ENCODE measurements around the gene PGP. TPM values are rescaled to one million over a fixed set of nuclear protein-coding genes. Genes with fewer than 3 reads are reported as not detected.

Gene PGP
- total RNA-seq, 1 experiment from 2014 or later, result 32.6 TPM

DNA sequence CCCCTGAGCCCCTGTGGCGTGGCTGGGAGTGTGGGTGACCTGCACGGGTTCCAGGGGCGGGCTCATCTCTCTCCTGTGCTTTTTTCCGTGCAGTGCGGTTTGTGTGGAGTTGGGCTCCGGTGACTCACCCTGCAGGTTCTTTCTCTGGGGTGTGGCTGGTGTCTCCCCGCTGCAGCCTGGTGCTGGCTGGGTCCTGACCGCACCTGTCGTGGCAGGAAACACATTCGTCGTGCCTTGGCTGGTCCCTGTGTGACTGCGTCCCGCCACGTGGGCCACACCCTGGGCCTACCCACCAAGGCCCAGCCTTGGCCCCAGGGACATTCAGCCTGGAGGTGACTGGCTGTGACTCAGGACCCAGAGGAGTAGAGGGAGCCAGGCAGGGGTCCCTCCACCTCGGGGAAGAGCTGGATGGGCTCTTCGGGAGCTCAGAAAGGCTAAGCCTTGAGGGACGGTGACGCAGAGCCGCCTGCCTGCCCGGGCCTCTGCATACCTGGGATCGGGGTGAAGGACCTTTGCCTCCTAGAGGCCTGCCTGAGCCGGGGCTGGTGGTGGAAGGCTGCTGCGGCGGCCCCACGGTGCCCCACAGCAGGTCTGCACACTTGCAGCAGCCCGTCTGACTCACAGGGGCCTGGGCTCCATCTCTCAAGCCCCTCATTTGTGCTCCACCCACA is 51.3 kb downstream of the PGP start:
- H3K27me3 ChIP-seq (ENCODE audit: insufficient read depth, low read length), result no peaks in the 10 kb centered on the region
- H3K9me3 ChIP-seq (ENCODE audit: control insufficient read depth in 1 of 2, insufficient read depth in 1 of 2, low read depth in 1 of 2, low read length in 2 of 2), result no peaks in the 10 kb centered on the region
- peaks cover 93% of the 10 kb centered on the region for H3K79me2 ChIP-seq (ENCODE audit: insufficient read depth, low read length)
- H2AFZ ChIP-seq (ENCODE audit: low read depth, low read length, poor library complexity, severe bottlenecking), result no peak overlapping the region
- peaks cover 7 to 26% of the 10 kb centered on the region in 2 experiments; a peak in 3 of 4 replicates for H3K36me3 ChIP-seq (ENCODE audit: control insufficient read depth in 1 of 2, insufficient read depth in 2 of 2, low read length in 2 of 2)
- intact Hi-C loops (cut with micrococcal nuclease), result no loop called here
- TF ChIP-seq POLR2AphosphoS5 (IDR thresholded peaks at IDR 0.05; ENCODE audit: low read depth, low read length), result peak; percentile 32
- TF ChIP-seq POLR2A (IDR thresholded peaks at IDR 0.05; ENCODE audit: borderline replicate concordance, extremely low read depth, insufficient read depth, insufficient read length), result no peak
- CTCF ChIA-PET, result no interaction called here
- peak overlapping the region; percentile 67 for H3K9ac ChIP-seq (ENCODE audit: low read length)
- POLR2A ChIA-PET, result interaction anchor here (1.0 kb wide), 1 partner anchor 8 kb away, joined by 4 read pairs; the partner anchor contains the start of gene TRAF7
- peaks cover 36 to 55% of the 10 kb centered on the region in 2 experiments for H3K4me1 ChIP-seq (ENCODE audit: control insufficient read depth in 1 of 2, insufficient read depth in 2 of 2, low read length in 2 of 2)
- RAD21 ChIA-PET (ENCODE audit: low non-redundant PET in 1 of 2, low total read pairs in 2 of 2, uncharacterized antibody in 2 of 2, unreplicated experiment in 2 of 2), result no interaction called here
- peak overlapping the region; percentile 19 to 45 for H3K4me3 ChIP-seq (replicated peaks in 1 of 2; ENCODE audit: low read depth in 1 of 2, low read length in 2 of 2)
- peak overlapping the region; percentile 90 for H3K27ac ChIP-seq (ENCODE audit: low read depth, low read length)
- no peaks in the 10 kb centered on the region for H4K20me1 ChIP-seq (ENCODE audit: insufficient read depth)
- BruUV-seq (replicated peaks), result no TSS peak
- H3K9me2 ChIP-seq (ENCODE audit: insufficient read depth), result no peaks in the 10 kb centered on the region
- ATAC-seq (peak; percentile 88), DNase-seq (ENCODE audit: low read depth, low spot score) (no peak)
- peak overlapping the region; percentile 84 for H3K4me2 ChIP-seq (ENCODE audit: low read length)

DNA sequence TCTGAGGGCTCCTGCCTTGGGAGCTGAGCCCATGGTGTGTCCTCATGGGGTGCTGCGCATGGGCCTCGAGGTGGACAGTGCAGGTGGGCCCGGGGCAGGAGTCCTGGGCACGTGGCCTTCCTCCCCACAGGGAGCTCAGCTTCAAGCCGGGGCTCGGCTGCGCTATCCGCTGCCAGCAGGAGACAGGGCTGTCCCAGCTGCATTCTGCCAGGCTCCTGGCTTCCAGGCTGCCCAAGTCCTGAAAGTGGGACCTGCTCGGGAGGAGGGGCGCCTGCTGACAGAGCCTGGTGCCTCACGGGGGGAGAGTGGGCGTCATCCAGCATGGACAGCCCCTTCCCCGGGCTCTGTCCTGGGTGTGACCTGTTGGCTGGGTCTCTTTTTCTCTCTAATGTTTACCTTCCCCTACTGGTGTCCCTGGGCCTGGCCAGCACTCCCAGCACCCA is 51.9 kb downstream of the PGP start:
- POLR2A ChIA-PET, result interaction anchor here (1.1 to 1.3 kb wide), 2 partner anchors 11 to 12 kb away, joined by 3 to 5 read pairs; no protein-coding TSS in a partner anchor
- peaks cover 95% of the 10 kb centered on the region for H3K79me2 ChIP-seq (ENCODE audit: insufficient read depth, low read length)
- no peak overlapping the region for H2AFZ ChIP-seq (ENCODE audit: low read depth, low read length, poor library complexity, severe bottlenecking)
- peak overlapping the region; percentile 84 for H3K4me2 ChIP-seq (ENCODE audit: low read length)
- peaks cover 40 to 61% of the 10 kb centered on the region in 2 experiments for H3K4me1 ChIP-seq (ENCODE audit: control insufficient read depth in 1 of 2, insufficient read depth in 2 of 2, low read length in 2 of 2)
- DNase-seq (ENCODE audit: low read depth, low spot score) (no peak), ATAC-seq (peak; percentile 60)
- peak overlapping the region; percentile 67 for H3K9ac ChIP-seq (ENCODE audit: low read length)
- H3K27ac ChIP-seq (ENCODE audit: low read depth, low read length), result peak overlapping the region; percentile 90
- RAD21 ChIA-PET (ENCODE audit: low non-redundant PET in 1 of 2, low total read pairs in 2 of 2, uncharacterized antibody in 2 of 2, unreplicated experiment in 2 of 2), result no interaction called here
- BruUV-seq (replicated peaks), result no TSS peak
- H3K9me2 ChIP-seq (ENCODE audit: insufficient read depth), result no peaks in the 10 kb centered on the region
- TF ChIP-seq JUND (IDR thresholded peaks at IDR 0.05) (no peak), RAD21 (IDR thresholded peaks at IDR 0.05; ENCODE audit: low read depth) (no peak), EGR1 (IDR thresholded peaks at IDR 0.05; ENCODE audit: low read depth) (no peak), TCF7L2 (IDR thresholded peaks at IDR 0.05; ENCODE audit: borderline replicate concordance, extremely low read depth, insufficient read depth, insufficient read length) (no peak), ZFX (IDR thresholded peaks at IDR 0.05) (no peak), POLR2AphosphoS5 (IDR thresholded peaks at IDR 0.05; ENCODE audit: low read depth, low read length) (no peak)
- TF ChIP-seq, protein P1, sequence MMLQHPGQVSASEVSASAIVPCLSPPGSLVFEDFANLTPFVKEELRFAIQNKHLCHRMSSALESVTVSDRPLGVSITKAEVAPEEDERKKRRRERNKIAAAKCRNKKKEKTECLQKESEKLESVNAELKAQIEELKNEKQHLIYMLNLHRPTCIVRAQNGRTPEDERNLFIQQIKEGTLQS (IDR thresholded peaks at IDR 0.05), result no peak
- TF ChIP-seq, protein P2, sequence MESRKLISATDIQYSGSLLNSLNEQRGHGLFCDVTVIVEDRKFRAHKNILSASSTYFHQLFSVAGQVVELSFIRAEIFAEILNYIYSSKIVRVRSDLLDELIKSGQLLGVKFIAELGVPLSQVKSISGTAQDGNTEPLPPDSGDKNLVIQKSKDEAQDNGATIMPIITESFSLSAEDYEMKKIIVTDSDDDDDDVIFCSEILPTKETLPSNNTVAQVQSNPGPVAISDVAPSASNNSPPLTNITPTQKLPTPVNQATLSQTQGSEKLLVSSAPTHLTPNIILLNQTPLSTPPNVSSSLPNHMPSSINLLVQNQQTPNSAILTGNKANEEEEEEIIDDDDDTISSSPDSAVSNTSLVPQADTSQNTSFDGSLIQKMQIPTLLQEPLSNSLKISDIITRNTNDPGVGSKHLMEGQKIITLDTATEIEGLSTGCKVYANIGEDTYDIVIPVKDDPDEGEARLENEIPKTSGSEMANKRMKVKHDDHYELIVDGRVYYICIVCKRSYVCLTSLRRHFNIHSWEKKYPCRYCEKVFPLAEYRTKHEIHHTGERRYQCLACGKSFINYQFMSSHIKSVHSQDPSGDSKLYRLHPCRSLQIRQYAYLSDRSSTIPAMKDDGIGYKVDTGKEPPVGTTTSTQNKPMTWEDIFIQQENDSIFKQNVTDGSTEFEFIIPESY (IDR thresholded peaks at IDR 0.05; ENCODE audit: extremely low read depth, insufficient replicate concordance, low read length), result no peak
- intact Hi-C loops (cut with micrococcal nuclease), result no loop called here
- no peaks in the 10 kb centered on the region for H4K20me1 ChIP-seq (ENCODE audit: insufficient read depth)
- H3K27me3 ChIP-seq (ENCODE audit: insufficient read depth, low read length), result no peaks in the 10 kb centered on the region
- peaks cover 7 to 26% of the 10 kb centered on the region in 2 experiments; a peak in 3 of 4 replicates for H3K36me3 ChIP-seq (ENCODE audit: control insufficient read depth in 1 of 2, insufficient read depth in 2 of 2, low read length in 2 of 2)
- H3K4me3 ChIP-seq (replicated peaks in 1 of 2; ENCODE audit: low read depth in 1 of 2, low read length in 2 of 2), result peak overlapping the region; percentile 19 to 45
- H3K9me3 ChIP-seq (ENCODE audit: control insufficient read depth in 1 of 2, insufficient read depth in 1 of 2, low read depth in 1 of 2, low read length in 2 of 2), result no peaks in the 10 kb centered on the region
- CTCF ChIA-PET, result no interaction called here
